Measurements from ENCODE around the gene NCOA1.
"Not testable (repeated sequence)": the region's sequence is repeated elsewhere in the genome, so short reads cannot be mapped to it uniquely, and the experiment has no call there.

Gene NCOA1

DNA sequence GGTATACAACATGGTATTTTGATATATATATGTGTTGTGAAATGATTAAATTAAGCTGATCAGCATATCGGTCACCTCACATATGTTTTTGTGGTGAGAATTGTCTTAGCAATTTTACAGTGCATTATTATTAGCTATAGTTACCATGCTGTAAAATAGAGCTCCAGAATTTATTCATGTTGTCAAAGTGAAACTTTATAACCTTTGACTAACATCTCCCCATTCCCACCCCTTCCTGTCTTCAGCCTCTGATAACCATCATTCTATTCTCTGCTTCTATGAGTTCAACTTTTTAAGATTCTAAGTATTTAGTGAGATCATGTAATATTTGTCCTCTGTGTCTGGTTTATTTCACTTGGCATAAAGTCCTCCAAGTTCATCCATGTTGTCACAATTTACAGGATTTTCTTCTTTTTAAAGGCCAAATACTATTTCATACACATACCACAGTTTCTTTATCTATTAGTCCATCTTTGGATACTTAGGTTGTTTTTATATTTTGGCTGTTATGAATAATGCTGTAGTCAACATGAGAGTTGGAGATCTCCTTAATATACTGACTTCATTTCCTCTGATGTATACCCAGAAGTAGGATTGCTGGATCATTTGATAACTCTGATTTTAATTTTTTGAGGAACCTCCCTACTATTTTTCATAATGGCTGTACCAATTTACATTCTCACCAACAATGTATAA, 30.3 kb downstream of the NCOA1 start:
- ChIA-PET POLR2A (no interaction called here), CTCF (interaction anchor here (0.6 to 2.5 kb wide), 8 partner anchors 9 to 302 kb away, joined by 3 to 11 read pairs (median 4); no protein-coding TSS in a partner anchor)
- no peak for DNase-seq (ENCODE audit: extremely low spot score)
- TF ChIP-seq, protein P1, sequence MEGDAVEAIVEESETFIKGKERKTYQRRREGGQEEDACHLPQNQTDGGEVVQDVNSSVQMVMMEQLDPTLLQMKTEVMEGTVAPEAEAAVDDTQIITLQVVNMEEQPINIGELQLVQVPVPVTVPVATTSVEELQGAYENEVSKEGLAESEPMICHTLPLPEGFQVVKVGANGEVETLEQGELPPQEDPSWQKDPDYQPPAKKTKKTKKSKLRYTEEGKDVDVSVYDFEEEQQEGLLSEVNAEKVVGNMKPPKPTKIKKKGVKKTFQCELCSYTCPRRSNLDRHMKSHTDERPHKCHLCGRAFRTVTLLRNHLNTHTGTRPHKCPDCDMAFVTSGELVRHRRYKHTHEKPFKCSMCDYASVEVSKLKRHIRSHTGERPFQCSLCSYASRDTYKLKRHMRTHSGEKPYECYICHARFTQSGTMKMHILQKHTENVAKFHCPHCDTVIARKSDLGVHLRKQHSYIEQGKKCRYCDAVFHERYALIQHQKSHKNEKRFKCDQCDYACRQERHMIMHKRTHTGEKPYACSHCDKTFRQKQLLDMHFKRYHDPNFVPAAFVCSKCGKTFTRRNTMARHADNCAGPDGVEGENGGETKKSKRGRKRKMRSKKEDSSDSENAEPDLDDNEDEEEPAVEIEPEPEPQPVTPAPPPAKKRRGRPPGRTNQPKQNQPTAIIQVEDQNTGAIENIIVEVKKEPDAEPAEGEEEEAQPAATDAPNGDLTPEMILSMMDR (IDR thresholded peaks at IDR 0.05; ENCODE audit: control extremely low read depth, extremely low read depth, low read depth, missing control alignments) = no peak

DNA sequence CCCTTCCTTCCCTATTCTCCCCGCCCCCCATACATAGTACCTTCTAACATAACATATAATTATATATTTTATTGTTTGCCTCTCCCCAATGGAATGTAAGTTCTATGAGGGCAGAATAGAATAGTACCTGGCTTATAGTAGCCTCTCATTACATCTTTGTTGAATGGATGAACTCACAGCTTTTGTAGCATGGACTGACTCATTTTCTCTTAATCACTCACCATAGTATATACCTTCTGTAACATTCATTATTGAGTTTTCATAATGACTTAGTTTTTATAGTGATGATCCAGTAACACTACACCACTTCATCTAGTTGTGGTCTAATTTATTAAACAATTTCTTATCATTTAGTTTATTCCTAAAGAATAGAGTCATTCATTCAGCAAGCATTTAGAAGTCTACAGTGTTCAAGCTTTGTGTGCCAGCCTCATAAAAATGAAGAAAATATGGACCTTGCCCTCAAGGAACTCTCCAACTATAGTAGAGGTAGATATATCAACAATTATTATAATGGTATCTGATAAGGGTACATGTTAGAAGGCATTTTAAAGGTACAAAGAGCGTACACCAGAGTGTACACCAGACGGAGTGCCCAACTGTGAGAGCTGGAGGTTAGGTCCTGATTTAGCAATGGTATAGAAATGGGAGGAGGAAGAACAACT, 31.1 kb downstream of the NCOA1 start:
- ChIA-PET POLR2A (no interaction called here), CTCF (interaction anchor here (2.5 kb wide), 1 partner anchor 15 kb away, joined by 11 read pairs; no protein-coding TSS in a partner anchor)
- TF ChIP-seq, protein P1 (IDR thresholded peaks at IDR 0.05; ENCODE audit: control extremely low read depth, extremely low read depth, low read depth, missing control alignments) = no peak
- DNase-seq (ENCODE audit: extremely low spot score) = no peak

DNA sequence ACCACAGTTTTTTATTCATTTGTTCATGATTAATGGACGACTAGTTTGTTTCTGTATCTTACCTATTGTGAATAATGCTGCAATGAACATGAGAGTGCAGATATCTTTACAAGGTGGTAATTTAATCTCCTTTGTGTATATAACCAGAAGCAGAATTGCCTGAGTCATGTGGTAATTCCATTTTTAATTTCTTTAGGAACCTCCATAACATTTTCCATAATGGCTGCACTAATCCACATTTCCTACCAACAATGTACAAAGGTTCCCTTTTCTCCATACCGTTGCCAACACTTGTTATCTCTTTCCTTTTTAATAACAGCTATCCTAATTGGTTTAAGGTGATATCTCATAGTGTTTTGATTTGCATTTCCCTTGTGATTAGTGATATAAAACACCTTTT, 36.5 kb downstream of the NCOA1 start:
- TF ChIP-seq, protein P1 (IDR thresholded peaks at IDR 0.05; ENCODE audit: control extremely low read depth, extremely low read depth, low read depth, missing control alignments) = no peak
- POLR2A ChIA-PET = no interaction called here
- no peak for DNase-seq (ENCODE audit: extremely low spot score)
- CTCF ChIA-PET = no interaction called here

DNA sequence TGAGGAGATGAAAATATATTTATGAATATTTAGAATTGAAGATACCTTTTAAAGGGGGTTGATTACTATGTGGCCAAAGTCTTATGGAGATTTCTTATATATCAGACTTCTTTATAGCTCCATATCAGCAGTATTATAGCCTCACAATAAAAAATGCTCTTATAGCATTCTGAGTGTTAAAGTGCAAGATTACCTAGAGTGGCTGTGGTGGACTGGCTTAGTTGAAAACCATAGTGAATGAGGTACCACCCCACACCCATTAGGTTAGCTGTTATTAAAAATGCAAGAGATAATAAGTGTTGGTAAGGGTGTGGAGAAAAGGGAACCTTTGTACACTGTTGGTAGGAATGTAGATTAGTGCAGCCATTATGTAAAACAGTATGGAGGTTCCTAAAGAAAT, 39.7 kb downstream of the NCOA1 start:
- no peak for DNase-seq (ENCODE audit: extremely low spot score)
- ChIA-PET CTCF (no interaction called here), POLR2A (no interaction called here)
- TF ChIP-seq, protein P1 (IDR thresholded peaks at IDR 0.05; ENCODE audit: control extremely low read depth, extremely low read depth, low read depth, missing control alignments) = no peak

DNA sequence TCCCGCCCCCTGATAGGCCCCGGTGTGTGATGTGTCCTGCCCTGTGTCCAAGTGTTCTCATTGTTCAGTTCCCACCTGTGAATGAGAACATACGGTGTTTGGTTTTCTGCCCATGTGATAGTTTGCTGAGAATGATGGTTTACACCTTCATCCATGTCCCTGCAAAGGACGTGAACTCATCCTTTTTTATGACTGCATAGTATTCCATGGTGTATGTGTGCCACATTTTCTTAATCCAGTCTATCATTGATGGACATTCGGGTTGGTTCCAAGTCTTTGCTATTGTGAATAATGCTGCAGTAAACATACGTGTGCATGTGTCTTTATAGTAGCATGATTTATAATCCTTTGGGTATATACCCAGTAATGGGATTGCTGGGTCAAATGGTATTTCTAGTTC, 40.6 kb downstream of the NCOA1 start:
- CTCF ChIA-PET; DNase-seq (ENCODE audit: extremely low spot score); POLR2A ChIA-PET: not testable (repeated sequence)

DNA sequence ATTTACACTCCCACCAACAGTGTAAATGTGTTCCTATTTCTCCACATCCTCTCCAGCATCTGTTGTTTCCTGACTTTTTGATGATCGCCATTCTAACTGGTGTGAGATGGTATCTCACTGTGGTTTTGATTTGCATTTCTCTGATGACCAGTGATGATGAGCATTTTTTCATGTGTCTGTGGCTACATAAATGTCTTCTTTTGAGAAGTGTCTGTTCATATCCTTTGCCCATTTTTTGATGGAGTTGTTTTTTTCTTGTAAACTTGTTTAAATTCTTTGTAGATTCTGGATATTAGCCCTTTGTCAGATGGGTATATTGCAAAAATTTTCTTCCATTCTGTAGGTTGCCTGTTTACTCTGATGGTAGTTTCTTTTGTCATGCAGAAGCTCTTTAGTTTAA, 41.0 kb downstream of the NCOA1 start:
- DNase-seq (ENCODE audit: extremely low spot score); CTCF ChIA-PET; POLR2A ChIA-PET: not testable (repeated sequence)

DNA sequence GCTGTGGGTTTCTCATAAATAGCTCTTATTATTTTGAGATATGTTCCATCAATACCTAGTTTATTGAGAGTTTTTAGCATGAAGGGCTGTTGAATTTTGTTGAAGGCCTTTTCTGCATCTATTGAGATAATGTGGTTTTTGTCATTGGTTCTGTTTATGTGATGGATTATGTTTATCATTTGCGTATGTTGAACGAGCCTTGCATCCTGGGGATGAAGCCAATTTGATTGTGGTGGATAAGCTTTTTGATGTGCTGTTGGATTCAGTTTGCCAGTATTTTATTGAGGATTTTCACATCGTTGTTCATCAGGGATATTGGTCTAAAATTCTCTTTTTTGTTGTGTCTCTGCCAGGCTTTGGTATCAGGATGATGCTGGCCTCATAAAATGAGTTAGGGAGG, 42.5 kb downstream of the NCOA1 start:
- DNase-seq (ENCODE audit: extremely low spot score); CTCF ChIA-PET; POLR2A ChIA-PET: not testable (repeated sequence)

DNA sequence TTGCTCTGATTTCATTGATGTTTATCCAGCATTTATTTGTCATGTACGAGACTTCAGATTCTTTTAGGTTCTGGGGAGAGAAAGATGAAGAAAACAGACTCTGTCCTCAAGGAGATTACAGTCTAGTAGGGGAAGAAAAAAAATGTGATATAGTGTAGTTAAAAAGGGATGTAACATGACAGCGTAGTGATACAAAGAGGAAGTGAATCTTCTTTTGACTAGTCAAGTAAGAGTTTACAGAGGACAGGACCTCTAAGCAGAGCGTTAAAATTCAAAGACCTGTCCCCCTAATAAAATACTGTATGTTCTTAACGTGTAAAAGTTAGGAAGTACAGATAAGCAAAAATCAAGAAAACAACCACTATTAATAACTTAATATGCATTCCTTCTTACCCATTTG, 47.7 kb downstream of the NCOA1 start:
- CTCF ChIA-PET = no interaction called here
- DNase-seq (ENCODE audit: extremely low spot score) = peak; percentile 22
- POLR2A ChIA-PET = no interaction called here
- TF ChIP-seq, protein P1 (IDR thresholded peaks at IDR 0.05; ENCODE audit: control extremely low read depth, extremely low read depth, low read depth, missing control alignments) = no peak

Measured in GM10248 (cell line).